LNCaP clone FGC (cell line): ENCODE results near the gene CACNA2D2.

Experiments
- DNase-seq: peaks from one replicate; pipeline ENCODE4 v3.0.0-alpha.2; 2011; ENCODE audit warnings: low read depth
- H3K4me3 ChIP-seq: 2 replicates; pipeline ENCODE4 v1.5.1; 2011; ENCODE audit warnings: mild to moderate bottlenecking, low read depth, low read length, control low read depth
- CTCF ChIP-seq: IDR thresholded peaks from 2 replicates; pipeline ENCODE4 v1.5.1; 2012; ENCODE audit warnings: mild to moderate bottlenecking; ENCODE audit not compliant: control insufficient read depth, insufficient read depth; ENCODE audit errors: extremely low read depth

CACNA2D2 gene

GRCh38 chr3:50375258-50375931 lies 128.0 kb downstream of the CACNA2D2 start:
- DNase-seq, result no peak
- no peak for TF ChIP-seq CTCF
- H3K4me3 ChIP-seq, result no peak overlapping the region

GRCh38 chr3:50374363-50375257 lies 128.8 kb downstream of the CACNA2D2 start:
- no peak for TF ChIP-seq CTCF
- DNase-seq, result no peak

GRCh38 chr3:50373146-50374051 lies 130.0 kb downstream of the CACNA2D2 start:
- no peak for TF ChIP-seq CTCF
- no peak for DNase-seq
- H3K4me3 ChIP-seq, result no peak overlapping the region

More at GRCh38 chr3:50374363-50375257, 128.8 kb downstream of the CACNA2D2 start:
- H3K4me3 ChIP-seq, result no peak overlapping the region

- no peak for TF ChIP-seq CTCF
- H3K4me3 ChIP-seq, result no peak overlapping the region
- DNase-seq, result no peak
Observed at GRCh38 chr3:50372349-50372748, 131.1 kb downstream of the CACNA2D2 start.

GRCh38 chr3:50371133-50371685 lies 132.2 kb downstream of the CACNA2D2 start:
- no peak for DNase-seq
- no peak for TF ChIP-seq CTCF
- H3K4me3 ChIP-seq, result no peak overlapping the region

GRCh38 chr3:50370594-50370993 lies 132.8 kb downstream of the CACNA2D2 start:
- H3K4me3 ChIP-seq, result no peak overlapping the region
- TF ChIP-seq CTCF, result peak; percentile 34; the same call in 1 of the 2 replicates
- DNase-seq, result no peak
